Posterior cingulate gyrus (tissue), 11 donors: Measurements from ENCODE around the gene ST6GAL1.
"Not testable (repeated sequence)": the region's sequence is repeated elsewhere in the genome, so short reads cannot be mapped to it uniquely, and the experiment has no call there.

ENCODE experiments used
- DNase-seq, 10 donors: peaks; one replicate each; pipeline versions ENCODE4 v3.0.0 to v3.0.0-alpha.2; 2020 to 2021; ENCODE audit warnings: mixed read lengths in 3 of 10
- intact Hi-C: fragments of 100-400 bp; cut with DNase I; formaldehyde crosslinking; loops from one replicate; pipeline ENCODE4 v1.15.1; 2023

The ST6GAL1 gene

DNA sequence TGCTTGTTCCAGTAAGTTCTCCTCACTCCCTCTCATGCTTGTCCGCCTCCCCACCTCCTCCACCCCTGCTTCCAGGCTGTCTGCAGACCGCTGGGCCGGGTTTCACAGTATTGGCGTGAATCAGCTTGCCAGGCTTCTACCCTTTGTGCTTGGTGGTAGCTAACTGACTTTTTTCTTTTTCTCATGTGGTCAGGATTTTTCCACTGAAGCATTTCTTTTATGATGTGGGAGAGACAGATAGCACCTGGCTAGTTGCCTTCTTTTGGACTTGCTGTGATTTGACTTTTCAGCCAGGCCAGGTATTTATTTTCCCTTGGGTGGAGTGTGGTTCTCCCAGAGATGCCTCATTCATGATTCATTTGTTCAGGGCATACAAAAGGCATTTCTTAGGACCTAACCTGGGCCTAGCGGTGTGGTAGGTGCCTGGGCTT lies 60.6 kb downstream of the ST6GAL1 start:
- peak in 2 of 10 donors; percentile 30 to 89 for DNase-seq
- intact Hi-C loops = no loop called here

DNA sequence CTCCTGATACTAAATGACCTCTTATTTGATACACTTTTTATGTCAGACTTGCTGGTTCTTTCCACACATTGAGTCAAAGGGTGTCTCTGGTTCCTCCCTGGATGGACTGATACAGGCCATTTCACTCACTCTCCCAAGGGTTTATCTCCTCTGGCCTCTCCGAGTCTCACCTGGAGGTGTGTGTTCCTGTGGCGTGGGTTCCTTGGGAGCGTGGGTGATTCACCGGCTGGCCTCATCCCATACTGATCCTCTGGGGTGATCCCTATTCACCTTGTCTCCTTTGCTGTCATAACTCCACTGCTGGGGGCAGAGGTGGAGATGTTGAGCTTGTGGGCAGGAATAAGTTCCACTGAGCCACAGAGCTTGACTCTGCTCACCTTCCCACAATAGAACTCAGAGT lies 61.1 kb downstream of the ST6GAL1 start:
- intact Hi-C loops = no loop called here
- DNase-seq = peak in 1 of 10 donors; percentile 50

DNA sequence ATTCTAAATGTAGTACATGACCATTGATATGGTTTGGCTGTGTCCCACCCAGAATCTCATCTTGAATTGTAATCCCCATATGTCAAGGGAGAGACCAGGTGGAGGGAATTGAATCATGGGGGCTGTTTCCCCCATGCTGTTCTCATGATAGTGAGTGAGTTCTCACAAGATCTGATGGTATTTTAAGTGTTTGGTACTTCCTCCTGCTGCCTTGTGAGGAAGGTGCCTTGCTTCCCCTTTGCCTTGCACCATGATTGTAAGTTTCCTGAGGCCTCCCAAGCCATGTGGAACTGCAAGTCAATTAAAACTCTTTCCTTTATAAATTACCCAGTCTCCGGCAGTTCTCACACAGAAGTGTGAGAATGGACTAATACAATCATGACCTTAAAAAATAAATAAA lies 61.8 kb downstream of the ST6GAL1 start:
- DNase-seq, intact Hi-C loops: not testable (repeated sequence)

DNA sequence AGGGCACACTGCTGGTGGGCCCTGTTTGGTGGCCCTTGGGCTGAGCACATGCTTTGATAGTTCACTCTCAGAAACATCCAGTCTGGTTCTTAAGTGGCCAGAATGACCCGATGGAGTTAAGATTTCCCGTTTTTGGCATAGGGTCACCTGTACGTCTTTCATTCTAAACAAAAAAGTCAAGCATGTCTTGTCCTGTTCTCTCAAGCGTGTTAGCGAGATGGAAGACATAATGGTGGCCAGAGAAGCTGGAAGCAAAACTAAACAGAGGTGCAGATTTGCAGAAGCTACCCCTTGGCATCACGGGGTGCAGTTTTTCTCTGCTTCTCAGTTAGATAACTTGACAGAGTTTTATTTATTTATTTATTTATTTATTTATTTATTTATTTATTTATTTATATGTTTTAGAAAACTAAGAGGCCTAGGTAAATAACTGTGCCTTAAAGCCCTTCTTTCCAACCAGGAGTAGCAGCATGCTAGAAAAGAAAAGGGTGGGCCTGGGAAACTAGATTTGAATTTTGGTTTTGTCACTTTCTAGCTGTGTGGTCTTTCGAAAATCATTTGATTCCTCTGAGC lies 63.0 kb downstream of the ST6GAL1 start:
- intact Hi-C loops = no loop called here
- peak in 1 of 10 donors; percentile 18 for DNase-seq

DNA sequence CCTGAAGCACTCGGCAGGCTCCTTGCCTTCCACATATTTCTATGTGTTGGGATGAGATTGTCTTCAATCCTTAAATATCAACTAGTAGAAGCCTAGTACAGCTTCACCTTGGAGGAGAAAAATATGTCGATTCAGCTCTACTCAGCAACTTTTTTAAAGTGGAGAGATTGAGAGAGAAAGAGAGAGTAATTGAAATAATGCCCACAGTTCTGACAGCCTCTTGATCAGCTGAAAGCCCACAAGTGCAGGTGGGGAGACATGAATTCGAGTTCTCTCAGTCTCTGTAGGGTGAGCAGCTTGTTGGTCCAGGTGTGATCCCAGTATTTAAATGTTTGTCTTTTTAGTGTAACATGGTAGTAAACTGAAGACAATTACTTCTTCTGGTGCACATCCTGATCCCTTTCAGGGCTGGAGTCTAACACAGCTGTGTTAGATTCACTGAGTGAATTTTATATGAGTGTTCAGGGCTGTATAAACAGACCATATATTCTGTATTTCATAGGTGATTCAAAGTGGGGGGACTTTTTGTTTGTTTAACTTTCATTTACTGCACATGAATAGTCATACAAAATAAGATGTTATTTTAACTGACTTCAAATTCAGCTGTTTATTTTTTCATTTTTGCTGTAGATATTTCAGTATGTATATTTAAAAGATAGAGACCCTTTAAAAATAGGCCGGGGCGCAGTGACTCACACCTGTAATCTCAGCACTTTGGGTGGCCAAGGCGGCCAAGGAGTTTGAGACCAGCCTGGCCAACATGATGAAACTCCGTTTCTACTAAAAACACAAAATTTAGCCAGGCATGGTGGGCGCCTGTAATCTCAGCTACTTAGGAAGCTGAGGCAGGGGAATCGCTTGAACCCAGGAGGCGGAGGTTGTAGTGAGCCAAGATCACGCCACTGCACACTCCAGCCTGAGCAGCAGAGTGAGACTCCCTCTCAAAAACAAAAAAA lies 64.0 kb downstream of the ST6GAL1 start:
- DNase-seq = peak in 1 of 10 donors; percentile 59
- intact Hi-C loops = no loop called here

DNA sequence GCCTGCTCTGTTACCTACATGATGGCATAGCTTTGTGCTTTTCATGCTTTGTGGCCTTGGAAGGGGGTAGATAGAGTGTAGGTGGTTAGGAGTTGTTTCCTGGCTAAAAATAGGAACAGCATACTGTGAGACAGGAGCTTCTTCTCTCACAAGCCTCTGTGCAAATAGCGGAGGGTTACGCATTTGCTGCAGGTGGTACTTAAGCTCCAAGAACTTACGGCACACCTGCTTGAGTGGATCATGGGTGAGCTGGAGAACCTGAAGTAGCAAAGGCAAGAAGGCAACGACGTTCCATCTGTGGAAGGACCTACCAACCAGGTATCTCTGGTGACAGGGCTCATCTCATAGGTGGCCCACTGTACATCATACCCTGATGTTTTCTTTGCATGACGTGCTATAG lies 66.0 kb downstream of the ST6GAL1 start:
- intact Hi-C loops = no loop called here
- DNase-seq = no peak

DNA sequence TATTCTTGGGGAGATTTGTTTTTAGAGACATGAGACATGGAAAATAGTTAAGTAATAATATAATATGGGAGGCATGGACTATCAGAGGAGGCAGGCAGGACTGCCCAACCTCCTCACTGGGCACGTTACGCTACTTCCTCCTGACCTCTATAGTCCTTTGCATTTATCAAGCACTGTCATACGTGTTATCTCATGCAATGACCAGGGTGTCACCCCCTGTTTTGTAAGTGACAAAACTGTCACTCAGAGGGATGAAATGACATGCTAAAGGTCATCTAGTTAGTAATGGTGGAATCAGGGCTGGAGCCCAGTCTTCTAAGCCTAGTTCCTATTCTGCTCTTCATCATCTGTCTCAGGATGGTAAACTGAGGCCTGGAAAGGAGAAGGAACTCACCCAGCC lies 66.7 kb downstream of the ST6GAL1 start:
- DNase-seq = no peak
- intact Hi-C loops = no loop called here

DNA sequence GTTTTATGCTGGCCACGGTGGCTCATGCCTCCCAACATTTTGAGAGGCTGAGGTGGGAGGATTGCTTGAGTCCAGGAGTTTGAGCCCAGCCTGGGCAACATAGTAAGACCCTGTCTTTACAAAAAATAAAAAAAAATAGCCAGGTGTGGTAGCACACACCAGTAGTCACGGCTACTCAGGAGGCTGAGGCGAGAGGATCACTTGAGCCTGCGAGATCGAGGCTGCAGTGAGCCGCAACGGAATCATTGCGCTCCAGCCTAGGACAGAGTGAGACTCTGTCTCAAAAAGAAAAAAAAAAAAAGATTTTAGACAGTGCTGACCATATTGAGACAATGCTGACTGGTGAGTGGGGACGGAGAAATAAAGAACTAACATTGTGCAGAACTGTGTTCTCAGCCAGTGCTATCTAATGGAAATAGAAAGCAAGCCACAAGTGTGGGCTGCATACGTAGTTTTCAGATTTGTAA lies 67.2 kb downstream of the ST6GAL1 start:
- DNase-seq = peak in 1 of 10 donors; percentile 57
- intact Hi-C loops = no loop called here

DNA sequence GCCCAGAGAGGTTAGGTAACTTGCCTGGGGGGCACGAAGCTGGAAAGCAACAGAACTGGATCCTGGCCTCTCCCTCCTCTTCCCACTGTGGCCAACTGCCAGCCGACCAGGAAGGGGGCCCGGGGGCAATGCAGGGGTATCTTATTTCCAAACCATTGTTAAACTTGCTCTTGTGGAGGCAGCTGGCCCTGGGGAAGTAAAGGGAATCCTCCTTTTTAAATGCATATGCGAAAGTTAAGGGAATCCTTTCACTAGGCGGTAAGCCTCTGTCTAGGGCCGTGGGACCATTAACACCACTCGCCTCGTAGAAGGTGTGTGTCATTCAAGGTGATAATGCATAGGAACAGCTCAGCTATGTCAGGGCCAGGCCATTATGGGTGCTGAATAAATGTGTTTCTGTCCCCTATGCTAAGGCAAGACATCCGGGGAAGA lies 68.6 kb downstream of the ST6GAL1 start:
- DNase-seq = peak in 1 of 10 donors; percentile 52

DNA sequence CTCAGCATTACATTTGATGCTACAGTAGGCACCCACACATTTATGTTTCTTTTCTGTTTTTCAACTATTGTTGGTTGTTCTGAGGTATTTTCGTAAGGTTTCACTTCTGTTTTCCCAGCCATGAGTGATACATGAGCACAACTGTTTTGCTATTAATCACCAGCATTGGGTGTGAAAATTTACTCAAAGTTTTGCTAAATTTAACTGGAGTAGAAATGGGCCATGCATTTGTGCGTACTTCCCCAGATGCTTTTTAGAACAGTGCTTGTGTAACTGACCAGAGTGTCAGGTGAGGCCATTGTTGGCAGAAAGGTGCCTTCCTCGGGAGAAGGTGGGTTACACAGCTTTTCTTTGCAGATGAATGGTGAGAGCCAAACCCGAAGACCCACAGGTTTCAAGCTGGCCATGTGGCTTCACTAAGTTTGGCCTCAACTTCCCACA lies 70.4 kb downstream of the ST6GAL1 start:
- intact Hi-C loops = no loop called here
- DNase-seq = peak in 1 of 10 donors; percentile 26

More for the DNA sequence above, 68.6 kb downstream of the ST6GAL1 start:
- intact Hi-C loops = no loop called here

DNA sequence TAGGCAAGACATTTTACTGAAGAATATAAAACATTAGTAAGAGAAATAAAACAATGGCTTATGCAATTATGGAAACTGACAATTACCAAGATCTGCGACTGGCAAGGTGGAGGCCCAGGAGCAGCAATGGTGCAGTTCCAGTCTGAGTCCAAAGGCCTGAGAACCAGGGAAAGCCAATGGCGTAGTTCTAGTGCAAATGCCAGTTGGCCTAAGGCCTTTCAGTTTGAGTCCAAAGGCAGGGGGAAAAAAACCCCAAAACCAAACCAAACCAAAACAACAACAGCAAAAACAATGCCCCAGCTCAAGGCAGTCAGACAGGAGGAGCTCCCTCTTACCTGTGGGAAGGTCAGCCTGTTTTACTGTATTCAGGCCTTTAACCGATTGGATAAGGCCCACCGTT lies 72.6 kb downstream of the ST6GAL1 start:
- intact Hi-C loops = no loop called here
- no peak for DNase-seq

DNA sequence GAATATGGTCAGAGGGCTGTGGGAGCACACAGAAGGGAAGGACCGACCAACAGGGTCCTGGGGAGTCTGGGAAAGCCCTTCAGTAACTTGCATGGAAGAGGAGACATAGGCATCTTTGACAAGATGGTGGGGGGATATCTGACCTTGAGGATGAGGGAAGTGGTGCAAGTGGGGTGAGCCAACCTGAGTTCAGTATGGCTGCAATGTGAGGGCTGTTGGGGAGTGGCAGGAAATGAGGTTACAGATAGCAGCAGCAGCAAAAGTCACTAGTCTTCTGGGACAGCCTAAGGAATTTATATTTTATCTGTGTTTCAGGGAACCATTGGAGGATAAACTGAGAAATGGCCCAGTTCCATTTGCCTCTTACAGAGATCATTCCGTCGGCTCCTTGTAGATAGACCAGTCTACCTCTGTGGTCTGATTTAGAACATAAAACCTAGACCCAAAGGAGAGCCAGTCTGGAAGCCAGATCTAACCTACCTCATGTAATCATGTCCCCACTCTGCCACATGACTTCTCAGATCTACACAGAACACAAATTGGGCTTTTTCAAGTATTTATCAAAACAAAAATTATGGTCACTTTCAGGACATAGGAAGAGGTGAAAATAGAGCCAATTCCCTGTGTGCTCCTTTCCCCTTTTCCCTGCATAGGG lies 75.6 kb downstream of the ST6GAL1 start:
- no peak for DNase-seq
- intact Hi-C loops = no loop called here

DNA sequence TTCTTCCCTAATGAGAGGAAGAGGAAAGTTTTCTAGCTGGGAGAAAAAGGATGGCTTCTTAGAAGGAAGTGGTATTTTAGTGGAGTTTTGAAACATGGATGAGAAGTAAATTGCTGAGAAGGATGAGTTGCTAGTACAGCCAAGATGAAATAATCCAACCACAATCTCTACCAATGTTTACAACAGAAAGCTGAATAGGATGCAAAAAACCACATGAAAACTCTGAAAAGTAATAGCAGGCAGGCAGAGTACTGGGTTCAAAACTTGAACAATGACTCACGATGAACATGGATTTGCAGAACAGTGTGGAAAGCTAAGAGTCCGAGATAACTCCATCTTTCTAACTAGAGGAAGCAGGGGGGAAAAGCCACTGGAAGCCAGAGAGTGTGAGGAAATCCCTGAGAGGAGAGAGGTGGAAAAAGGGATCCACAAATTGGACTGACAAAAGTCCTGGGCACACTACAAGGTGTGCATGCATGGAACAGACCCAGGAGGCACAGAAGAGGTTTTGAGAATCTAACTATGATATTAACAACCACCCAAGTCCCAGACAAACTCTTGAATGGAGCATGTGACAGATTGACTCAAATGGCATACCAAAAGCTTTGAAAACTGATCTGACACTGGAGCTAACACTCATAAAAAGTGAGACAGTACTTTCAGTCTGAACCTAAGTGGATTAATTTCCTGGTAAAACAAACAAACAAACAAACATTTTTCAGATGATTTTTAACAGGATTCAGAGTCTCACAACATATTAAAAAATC lies 76.7 kb downstream of the ST6GAL1 start:
- intact Hi-C loops = no loop called here
- no peak for DNase-seq

DNA sequence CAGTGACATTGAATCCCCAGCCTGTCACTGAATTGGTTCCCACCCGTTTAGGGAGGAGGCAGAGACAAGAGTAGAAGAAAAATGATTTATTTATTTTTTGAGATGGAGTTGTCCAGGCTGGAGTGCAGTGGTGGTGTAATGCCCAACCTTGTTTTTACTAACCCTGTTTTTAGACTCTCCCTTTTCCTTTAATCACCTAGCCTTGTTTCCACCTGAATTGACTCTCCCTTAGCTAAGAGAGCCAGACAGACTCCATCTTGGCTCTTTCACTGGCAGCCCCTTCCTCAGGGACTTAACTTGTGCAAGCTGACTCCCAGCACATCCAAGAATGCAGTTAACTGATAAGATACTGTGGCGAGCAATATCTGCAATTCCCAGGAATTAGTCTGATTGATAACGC lies 80.1 kb downstream of the ST6GAL1 start:
- intact Hi-C loops, DNase-seq: not testable (repeated sequence)

DNA sequence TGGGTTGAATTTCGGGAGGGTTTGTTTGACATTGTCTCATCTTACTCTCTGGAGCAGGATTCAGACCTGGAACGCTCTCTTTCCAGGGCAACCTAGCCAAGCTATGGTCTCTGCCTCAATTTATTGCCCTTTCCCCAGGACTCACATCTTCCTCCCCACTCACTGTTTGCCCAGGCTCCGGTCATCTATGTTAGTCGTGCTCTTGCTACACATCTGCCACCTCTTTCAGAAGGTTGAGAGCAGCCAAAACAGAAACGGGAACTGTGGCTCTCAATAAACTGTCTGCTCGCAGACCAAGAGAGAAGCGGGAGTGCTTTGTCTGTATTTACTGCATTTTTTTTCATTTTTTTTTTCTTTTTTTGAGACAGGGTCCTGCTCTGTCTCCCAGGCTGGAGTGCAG lies 81.6 kb downstream of the ST6GAL1 start:
- intact Hi-C loops = no loop called here
- DNase-seq = peak in 1 of 10 donors; percentile 69

DNA sequence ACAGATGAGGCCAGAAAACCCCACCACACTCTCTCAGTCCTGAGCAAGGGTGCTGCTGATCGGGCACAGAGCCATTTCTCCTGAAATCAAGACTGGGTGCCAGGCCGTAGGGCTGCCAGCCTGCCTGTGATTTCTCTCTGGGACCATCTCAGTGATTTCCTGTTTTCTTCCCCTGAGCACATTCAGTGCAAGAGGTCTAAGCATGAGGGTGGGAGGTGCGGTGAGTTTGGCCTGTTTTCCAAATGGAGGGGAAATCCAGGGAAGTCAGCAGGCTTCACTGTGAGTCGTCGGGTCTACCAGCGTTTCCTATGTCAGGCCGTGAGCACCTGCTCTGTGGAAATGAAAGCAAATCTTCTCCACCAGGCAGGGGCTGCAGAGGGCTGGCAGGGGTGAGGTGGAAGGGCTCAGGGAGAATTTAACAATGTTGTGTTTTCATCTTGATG lies 82.3 kb downstream of the ST6GAL1 start:
- intact Hi-C loops = no loop called here
- peak in 1 of 10 donors; percentile 78 for DNase-seq

DNA sequence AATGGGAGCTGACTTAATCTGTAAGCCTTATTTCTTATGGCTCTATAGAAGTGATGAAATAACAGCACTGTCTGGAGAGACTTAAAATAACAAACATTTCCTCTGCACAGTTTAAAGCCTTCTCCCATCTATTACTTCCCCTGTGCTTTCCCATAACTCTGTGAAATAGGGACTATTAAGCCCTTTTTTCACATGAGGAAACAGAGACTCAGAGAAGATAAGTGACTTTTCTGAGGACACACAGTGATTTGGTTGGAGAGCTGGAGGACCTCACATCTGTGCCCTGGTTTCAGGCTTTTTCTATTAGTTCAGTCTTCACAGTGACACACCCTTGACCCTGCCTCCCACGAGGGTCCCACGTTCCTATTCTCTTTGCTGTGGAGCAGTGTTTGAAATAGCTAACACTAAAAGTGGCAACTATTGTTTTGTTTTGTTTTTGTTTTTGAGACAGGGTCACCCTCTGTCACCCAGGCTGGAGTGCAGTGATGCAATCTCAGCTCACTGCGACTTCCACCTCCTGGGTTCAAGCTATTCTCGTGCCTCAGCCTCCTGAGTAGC lies 82.9 kb downstream of the ST6GAL1 start:
- intact Hi-C loops = no loop called here
- no peak for DNase-seq

DNA sequence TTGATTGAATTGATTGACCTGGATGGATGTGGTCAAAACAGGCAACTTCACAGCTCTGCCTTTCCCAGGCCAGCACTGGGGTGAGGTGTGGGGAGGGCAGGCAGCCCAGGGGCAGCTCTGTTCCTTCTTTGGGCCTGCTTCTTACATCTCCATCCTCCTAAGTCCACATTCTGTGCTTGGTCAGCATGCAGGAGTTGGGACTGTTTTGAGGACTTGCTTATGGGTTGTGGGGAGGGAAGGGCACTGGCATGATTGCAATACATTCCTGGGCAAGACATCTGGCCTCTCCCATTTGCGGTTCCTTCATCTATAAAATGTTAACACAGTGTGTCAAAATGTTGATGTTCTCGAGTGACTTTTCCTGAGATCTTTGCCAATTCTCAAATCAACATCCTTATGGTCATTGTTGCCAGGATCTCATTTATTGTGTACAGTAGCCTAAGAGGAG lies 84.1 kb downstream of the ST6GAL1 start:
- peak in 1 of 10 donors; percentile 61 for DNase-seq

DNA sequence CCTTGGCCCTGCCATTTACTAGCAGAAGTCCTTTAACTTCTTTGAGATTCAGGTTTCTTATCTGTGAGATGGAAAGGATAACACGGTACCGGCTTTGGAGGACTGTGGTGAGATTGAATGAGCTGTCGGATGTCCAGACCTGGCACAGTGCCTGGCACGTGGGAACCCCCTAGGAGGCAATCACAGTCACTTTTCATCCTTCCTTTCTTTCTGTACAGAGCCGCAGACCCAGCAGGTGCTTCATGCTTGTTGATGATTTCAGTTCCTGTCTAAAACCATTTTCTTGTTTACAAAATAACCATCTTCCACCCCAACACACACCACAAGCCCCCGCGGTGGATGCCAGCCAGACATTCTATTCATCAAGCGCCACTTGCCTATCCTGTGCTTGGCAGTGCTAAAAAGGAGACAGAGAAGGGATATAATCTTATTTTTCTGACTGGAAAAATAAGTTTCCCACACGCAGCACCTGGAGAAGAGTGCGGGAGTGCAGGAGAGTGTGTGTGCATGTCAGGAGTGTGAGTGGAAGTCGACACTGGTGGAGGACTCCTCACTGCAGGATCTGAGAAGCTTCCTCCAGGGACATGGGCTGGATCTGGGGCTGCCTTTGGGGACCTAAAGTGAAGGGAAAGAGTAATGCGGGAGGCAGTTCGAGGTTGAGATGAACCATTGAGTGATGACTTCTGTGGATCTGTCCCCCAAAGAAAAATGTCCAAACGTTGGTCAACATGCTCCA lies 85.7 kb downstream of the ST6GAL1 start:
- intact Hi-C loops = no loop called here

More for the DNA sequence above, 84.1 kb downstream of the ST6GAL1 start:
- intact Hi-C loops = no loop called here

More for the DNA sequence above, 85.7 kb downstream of the ST6GAL1 start:
- DNase-seq = no peak
